Superior temporal gyrus (tissue), 1 donor: ENCODE results near the gene COG1.
A peak's percentile ranks its signal among the peaks of the same experiment; 100 is the strongest.

Source experiments
- DNase-seq: peaks from one replicate; pipeline ENCODE4 v3.0.0-alpha.2; 2016; ENCODE audit errors: extremely low spot score

Gene COG1

GRCh38 chr17:73230088-73230487, 37.2 kb downstream of the COG1 start:
- DNase-seq: no peak

DNA sequence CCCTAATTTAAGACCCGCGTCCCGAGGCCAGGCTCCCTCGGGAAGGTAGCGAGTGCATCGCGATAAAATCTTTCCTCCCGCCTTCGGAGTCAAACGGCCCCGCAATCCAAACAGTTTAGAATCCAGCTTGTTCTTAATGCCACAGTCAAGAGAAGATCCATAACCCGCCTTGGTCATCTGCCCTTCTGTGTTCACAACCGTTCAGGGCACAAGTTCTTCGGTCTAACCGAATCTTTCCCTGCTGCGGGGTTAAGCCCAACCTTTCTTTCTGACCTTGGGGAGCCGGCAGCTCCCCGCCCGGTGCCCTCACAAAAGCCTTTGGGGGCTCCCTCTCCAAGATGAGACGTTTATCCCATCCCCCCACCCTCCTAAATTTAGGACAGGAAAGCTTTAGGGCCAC, 38.5 kb downstream of the COG1 start:
- DNase-seq: no peak

- peak; percentile 98 for DNase-seq
Measured at GRCh38 chr17:73231841-73232586, 39.2 kb downstream of the COG1 start.

GRCh38 chr17:73232587-73233373, 39.9 kb downstream of the COG1 start:
- no peak for DNase-seq

DNA sequence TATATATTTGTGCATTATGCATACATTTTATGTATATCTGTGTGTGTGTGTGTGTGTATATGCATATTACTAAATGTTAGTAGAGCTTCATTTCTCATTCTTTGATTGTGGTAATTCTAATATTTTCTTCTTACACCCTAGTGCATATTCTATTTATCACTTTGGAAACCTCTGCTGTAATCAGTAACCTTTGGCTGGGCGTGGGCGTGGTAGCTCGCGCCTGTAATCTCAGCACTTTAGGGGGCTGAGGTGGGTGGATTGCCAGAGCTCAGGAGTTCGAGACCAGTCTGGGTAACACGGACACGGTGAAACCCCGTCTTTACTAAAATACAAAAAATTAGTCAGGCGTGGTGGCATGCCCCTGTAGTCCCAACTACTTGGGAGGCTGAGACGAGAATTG, 41.9 kb downstream of the COG1 start:
- no peak for DNase-seq

DNA sequence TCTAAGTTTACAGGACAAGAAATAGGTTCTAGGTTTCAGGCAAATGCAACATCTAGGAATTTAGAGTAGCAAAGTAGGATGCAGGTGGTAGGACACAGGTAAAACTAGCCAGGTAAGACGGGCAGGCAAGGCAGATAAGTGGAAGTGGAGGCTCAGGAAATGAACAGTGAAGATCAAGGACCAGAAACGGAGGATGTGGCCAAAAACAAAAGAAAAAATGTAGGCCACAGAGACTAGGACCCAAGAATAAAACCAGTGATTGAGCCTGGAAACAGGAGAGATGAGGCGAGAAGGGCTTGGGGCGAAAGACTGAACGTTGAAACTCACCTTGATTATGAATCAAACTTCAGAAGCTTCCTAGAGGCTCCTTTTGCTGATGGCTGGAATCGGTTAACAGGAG, 44.9 kb downstream of the COG1 start:
- no peak for DNase-seq

DNA sequence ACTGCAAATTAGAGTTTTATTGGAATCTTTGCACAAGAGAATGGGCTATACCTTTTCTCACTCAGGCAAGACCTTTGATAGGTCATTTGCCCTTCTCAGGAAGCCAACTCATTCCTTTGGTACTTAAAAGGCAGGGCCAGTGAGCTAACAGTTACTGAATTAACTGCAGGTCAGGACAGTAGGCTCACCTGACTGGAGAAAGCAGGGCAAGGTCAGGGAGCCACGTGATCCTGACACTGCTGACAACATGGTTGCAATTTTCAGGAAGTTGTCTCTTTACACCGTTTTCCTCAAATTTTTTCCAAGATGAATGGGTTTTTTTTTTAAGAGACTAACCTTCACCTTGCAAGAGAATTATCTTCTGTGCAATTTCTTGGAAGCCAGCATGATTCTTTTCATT, 47.7 kb downstream of the COG1 start:
- DNase-seq: no peak

- DNase-seq: no peak
Measured at GRCh38 chr17:73247726-73248125, 54.9 kb downstream of the COG1 start.

DNA sequence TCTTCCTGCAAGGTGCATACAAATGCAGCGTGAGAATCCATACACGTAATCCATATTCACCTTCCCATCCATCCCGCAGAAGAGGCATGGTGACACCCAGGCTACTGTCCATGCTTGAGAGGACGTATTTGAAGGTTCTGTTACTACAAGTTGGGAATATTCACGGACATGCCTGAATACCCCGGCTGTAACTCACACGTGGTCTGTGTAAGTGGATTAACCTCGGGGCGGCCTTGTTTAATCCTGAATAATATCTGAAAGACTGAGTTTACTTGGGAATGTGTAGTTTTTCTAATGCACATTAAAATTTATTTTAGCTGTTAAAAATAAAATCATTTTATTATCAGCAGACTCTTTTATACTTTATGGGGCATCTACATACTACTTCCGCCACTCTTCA, 55.7 kb downstream of the COG1 start:
- no peak for DNase-seq

DNA sequence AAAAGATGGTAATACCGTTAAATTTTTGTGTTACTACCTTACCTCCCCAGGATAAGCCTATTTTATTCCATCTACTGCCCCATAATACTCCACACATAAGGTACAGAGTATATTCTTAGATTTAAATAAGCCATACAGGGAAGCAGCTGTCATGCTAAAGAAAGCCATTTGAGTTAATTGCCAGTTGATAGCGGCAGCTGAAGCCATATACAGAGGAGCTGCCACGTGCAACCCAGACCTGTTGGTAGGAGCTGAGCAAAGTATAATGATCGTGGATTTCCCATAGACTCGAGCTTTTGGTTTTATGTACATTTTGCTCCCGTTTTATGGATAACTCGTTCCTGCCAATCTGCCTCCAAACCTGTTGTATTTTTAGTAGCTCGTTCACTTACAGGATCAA, 56.8 kb downstream of the COG1 start:
- DNase-seq: no peak

DNA sequence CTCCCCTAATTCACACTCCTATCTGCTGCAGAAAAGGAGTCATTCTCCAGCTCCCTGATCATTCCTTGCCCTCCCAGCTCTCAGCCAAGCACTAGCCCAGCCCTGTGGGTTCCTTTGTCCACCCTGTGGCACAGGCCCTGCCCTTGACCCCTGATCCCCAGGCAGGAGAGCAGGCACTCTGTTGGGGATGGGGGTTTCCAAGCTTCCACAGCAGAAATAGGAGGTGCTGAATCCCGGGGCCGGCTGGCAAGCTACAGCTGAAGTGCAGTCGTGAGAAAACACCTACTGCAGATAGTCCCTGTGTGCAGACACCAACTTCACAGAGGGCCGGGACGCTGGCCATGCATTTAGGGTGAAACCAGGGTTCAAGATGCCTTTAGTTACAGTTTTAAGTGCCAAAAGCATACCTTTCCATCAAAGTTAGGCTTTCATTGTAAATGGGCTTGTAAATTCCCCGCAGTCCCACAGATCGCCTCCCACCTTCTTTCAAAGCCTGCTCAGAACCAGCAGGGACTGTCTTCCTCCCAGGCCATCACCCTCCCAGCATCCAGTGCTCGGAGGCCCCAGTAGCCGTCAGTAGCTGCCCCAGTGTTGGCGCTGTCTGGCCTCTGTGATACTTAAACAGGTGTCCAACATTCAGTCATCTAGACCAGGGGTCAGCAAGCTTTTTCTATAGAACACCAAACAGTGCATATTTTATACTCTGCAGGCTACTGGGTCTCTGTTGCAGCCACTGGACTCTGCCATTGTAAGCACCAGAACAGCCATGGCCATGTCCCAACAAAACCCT, 58.2 kb downstream of the COG1 start:
- DNase-seq: no peak

GRCh38 chr17:73251871-73252270, 59.0 kb downstream of the COG1 start:
- no peak for DNase-seq

DNA sequence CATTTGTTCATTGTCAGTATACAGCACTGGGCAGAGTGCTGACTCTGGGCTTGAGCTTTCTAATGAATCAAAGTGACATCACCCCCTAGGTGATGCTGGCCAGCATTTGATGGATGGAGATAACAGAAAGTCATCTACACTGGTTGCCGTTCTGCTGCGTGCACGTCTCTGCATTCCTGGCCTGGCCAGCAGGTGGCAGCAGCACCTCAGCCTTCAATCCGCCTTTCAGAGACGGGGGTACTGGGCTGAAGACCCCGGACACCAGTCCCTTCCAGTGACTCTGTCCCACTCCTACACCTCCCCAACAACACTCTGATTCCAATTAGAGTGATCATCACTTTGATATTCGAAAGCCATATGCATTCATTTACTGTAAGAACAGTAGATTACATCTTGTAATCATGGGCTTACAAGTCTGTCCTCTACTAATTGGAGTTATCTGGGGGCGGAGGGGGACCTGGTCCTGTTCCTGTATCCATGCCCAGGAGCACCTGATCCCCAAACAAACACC, 62.9 kb downstream of the COG1 start:
- DNase-seq: peak; percentile 83

- no peak for DNase-seq
Measured at GRCh38 chr17:73256220-73256619, 63.4 kb downstream of the COG1 start.

GRCh38 chr17:73257516-73257915, 64.7 kb downstream of the COG1 start:
- DNase-seq: no peak
